ENCODE results near the gene TFF1.

The TFF1 gene

DNA sequence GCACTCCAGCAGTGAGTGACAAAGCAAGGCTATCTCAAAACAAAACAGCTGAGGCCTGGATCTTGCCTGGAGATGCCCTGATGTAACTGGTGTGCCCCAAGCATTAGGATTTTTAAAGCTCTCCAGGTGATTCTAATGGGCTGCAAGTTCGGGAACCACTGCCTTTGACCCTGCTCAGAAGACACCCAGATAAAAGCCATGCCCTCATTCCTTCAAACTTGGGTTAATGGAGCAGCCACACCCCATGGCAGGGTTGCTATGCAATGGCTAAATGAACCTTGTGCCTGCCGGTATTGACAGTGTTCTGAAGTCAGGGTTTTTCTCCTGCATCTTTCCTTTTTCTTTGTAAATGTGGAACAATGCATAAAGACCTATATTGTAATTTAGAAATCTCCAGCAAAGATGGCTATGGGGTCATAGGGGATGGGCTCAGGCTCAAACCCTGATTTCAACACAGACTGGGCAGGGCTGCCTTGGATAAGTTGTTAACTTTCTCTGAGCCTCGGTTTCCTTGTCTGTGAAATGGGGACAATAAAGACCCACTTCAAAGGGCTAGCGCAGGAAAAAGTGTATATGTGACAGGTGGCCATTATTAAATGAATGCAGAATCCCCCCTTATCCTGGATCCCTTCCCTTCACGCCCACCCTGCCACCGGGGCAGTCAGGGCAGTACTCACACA is 51.6 kb downstream of the TFF1 start:
- no peak for DNase-seq

DNA sequence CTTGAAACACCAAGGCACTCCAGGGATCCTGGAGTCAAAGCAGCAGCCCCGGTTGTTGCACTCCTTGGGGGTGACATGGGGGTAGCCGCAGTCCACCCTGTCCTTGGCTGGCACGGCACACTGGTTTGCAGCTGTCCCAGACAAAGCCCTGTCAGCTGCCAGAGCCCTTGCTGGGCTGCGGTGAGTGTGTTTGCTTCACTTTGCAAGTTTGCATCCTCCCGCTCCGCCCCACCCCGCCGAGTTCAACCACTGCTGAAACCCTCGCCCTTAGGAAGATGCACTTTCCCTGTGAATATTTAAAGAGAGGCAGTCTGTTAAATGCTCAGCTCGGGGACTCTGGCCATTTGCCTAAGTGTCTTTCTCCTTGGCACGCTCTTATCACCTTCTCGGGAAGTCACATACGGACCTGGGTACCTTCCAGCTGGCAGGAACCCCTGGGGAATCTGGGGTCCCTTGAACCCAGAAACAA is 52.8 kb downstream of the TFF1 start:
- DNase-seq, result peak; percentile 90

DNA sequence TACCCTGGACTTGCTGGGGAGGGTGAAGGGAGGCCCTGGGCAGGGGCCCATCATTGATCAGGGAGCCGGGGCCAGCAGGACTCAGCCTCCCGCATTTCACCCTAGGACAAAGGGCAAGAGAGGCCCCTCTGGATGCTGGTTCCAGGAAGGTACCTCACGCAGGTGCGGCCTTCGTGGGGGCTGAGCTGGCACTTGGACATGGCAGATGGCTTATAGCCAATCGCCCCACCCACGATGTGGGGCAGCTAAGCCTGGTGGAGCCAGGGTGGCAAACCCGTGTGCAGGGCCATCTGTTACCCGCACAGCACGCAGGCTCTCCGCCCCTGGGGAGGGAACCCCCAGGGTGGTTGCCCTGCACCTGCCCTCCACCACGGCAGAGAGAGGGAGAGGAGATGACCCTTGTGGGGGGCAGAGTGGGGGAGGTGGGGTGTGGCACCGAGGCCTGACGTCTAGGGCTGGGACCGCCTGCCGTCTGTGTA is 53.7 kb downstream of the TFF1 start:
- peak; percentile 72 for DNase-seq

All from COR-L47 (cell line).